ENCODE measurements around the gene AHNAK2.

GRCh38 chr14:104976198-104977007, 1.8 kb downstream of the AHNAK2 start:
- no peak for TF ChIP-seq EZH2 (IDR thresholded peaks at IDR 0.05; ENCODE audit: insufficient read depth, poor library complexity, severe bottlenecking)
- no peak for TF ChIP-seq EZH2phosphoT487 (IDR thresholded peaks at IDR 0.05; ENCODE audit: insufficient read depth, low read depth)
